NCI-H510A treated with DMSO at 0.1 percent for 48 hours (cell line): ENCODE data around the gene TSEN34.
"Not testable (repeated sequence)": the region's sequence is repeated elsewhere in the genome, so short reads cannot be mapped to it uniquely, and the experiment has no call there.

Experiments
- DNase-seq: peaks from one replicate; lab custom pipeline; 2025; lab: John Stamatoyannopoulos, UW

The TSEN34 gene

GRCh38 chr19:54239491-54240371 lies 48.6 kb downstream of the TSEN34 start:
- not testable (repeated sequence) for DNase-seq

DNA sequence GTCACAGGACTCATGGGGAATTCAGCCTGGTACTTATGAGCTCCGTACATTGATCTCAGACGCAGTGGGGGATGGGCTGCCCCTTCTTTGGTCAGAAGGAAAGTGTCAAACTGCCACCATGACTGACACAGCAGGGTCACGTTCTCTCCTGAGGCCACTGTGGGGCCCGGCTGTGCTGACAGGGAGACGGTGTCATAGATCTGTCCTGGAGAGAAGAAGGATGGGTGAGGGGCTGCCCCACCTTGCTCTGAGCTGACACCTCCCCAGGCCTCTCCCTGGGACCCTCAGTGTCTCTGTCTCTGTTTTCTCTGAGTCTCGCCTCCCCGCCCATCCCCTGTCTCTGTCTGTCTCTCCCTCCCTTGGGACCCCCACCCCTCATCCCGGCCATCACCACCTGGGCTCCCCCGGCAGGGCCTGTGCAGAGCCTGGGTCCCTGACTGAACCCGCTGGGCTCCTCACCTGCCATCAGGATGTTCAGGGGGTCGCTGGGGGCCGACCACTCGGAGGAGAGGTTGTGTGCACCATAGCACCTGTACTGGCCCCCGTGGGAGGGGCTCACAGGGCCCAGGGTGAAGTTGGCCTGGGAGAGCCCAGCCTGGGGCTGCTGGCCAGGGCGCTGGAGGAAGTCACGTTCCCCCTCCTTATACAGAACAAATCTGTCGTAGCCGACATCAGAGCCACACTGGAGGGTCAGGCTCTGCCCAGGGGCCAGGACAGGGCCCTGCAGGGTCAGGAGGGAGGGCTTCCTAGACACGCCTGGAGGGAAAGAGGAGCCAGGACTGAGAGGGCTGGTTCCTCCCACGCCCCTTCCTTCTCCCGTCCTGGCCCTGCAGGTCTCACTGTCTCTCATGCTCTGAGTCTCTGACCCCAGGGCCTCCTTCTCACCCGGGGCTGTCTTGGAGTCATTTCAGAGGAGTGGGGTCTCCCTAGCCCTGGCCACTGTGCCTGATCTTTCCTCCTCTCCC lies 49.5 kb downstream of the TSEN34 start:
- DNase-seq, result not testable (repeated sequence)

DNA sequence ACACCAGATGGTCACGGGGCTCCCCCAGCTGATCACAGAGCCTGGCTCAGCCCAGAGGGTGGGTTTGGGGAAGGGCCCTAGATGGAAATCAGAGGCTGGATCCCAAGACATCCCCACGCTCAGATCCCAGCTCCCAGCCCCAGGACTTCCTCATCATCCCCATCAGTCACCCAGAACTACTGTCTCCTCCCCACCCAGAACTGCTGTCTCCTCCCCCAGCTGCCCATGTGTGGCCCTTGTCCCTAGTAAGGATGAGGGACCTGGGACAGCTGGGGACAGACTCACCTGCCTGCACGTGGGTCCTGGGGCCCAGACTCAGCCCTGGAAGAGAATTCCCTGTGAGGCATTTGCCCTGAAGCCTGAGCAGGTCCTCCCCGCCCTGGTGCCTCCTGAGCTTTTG lies 51.1 kb downstream of the TSEN34 start:
- not testable (repeated sequence) for DNase-seq

DNA sequence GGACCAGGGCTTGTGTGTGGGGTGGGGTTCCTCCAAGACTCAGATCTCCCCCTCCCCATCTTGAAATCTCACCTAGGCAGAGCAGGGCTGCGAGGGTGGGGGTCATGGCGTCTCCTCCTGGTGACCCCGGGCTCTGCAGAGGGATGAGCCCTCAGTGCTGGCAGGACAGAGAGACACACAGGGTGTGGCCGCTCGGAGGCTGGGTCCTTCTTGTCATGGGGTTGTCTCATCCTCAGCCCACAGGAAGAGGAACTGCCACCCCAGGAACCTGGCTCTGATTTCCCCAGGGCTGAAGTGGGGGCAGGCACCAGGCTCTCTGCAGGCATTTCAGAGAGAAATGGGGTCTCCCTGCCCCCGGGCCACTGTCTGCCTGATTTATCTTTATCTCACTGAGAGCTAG lies 51.5 kb downstream of the TSEN34 start, which contains the start of gene LILRA6:
LILRA6 (minus strand) TSS at position 145 of the 400 bp plus-strand sequence.
- DNase-seq, result not testable (repeated sequence)

- DNase-seq, result not testable (repeated sequence)
These were observed 52.7 kb downstream of the TSEN34 start for GRCh38 chr19:54243809-54244208.
